T-helper 1 cell treated with Interleukin-12 subunit alpha and Interleukin-12 subunit beta and Interleukin-4 antibody, amounts not matched to agents 30 μg/mL and 1 μg/mL, for 36 hours (primary cell): Measurements from ENCODE around the gene KCTD11.

Source experiments
- H3K27ac Mint-ChIP-seq: one replicate; pipeline ENCODE4 v1.8.0; 2021; ENCODE audit warnings: mild to moderate bottlenecking, mixed read lengths
- H3K27me3 Mint-ChIP-seq: one replicate; pipeline ENCODE4 v1.8.0; 2021; ENCODE audit warnings: low read depth, mixed read lengths
- H3K36me3 Mint-ChIP-seq: one replicate; pipeline ENCODE4 v1.8.0; 2021; ENCODE audit warnings: low read depth, mixed read lengths
- H3K4me1 Mint-ChIP-seq: one replicate; pipeline ENCODE4 v1.8.0; 2021; ENCODE audit warnings: low read depth, mixed read lengths
- H3K4me3 Mint-ChIP-seq: one replicate; pipeline ENCODE4 v1.8.0; 2021; ENCODE audit warnings: mild to moderate bottlenecking, moderate library complexity, mixed read lengths
- H3K9me3 Mint-ChIP-seq: one replicate; pipeline ENCODE4 v1.8.0; 2021; ENCODE audit warnings: mixed read lengths

Gene KCTD11

GRCh38 chr17:7315570-7316235 lies 36.3 kb upstream of the KCTD11 start:
- peaks cover 47% of the 10 kb centered on the region for H3K36me3 Mint-ChIP-seq
- no peaks in the 10 kb centered on the region for H3K9me3 Mint-ChIP-seq
- peak overlapping the region; percentile 88 for H3K4me3 Mint-ChIP-seq
- peak overlapping the region; percentile 89 for H3K27ac Mint-ChIP-seq
- peaks cover 36% of the 10 kb centered on the region for H3K4me1 Mint-ChIP-seq
- no peaks in the 10 kb centered on the region for H3K27me3 Mint-ChIP-seq

GRCh38 chr17:7317161-7317803 lies 34.7 kb upstream of the KCTD11 start:
- Mint-ChIP-seq H3K4me3 (peak overlapping the region; percentile 71), H3K36me3 (peaks cover 45% of the 10 kb centered on the region), H3K27ac (peak overlapping the region; percentile 41), H3K9me3 (no peaks in the 10 kb centered on the region), H3K4me1 (peaks cover 27% of the 10 kb centered on the region), H3K27me3 (no peaks in the 10 kb centered on the region)

- Mint-ChIP-seq H3K4me1 (peaks cover 17% of the 10 kb centered on the region), H3K27ac (no peak overlapping the region), H3K4me3 (peak overlapping the region; percentile 10), H3K36me3 (peaks cover 39% of the 10 kb centered on the region), H3K27me3 (no peaks in the 10 kb centered on the region), H3K9me3 (no peaks in the 10 kb centered on the region)
These were observed 33.7 kb upstream of the KCTD11 start for GRCh38 chr17:7318121-7318860.

- H3K27ac Mint-ChIP-seq: no peak overlapping the region
- H3K36me3 Mint-ChIP-seq: peaks cover 28% of the 10 kb centered on the region
- H3K27me3 Mint-ChIP-seq: no peaks in the 10 kb centered on the region
- H3K4me1 Mint-ChIP-seq: peaks cover 6% of the 10 kb centered on the region
- H3K4me3 Mint-ChIP-seq: no peak overlapping the region
- no peaks in the 10 kb centered on the region for H3K9me3 Mint-ChIP-seq
These were observed 30.5 kb upstream of the KCTD11 start for GRCh38 chr17:7321466-7321865.

- H3K4me1 Mint-ChIP-seq: peaks cover 5% of the 10 kb centered on the region
- H3K27me3 Mint-ChIP-seq: no peaks in the 10 kb centered on the region
- H3K4me3 Mint-ChIP-seq: no peak overlapping the region
- H3K9me3 Mint-ChIP-seq: no peaks in the 10 kb centered on the region
- peaks cover 24% of the 10 kb centered on the region for H3K36me3 Mint-ChIP-seq
- H3K27ac Mint-ChIP-seq: no peak overlapping the region
These were observed 29.3 kb upstream of the KCTD11 start for GRCh38 chr17:7322520-7323194.

GRCh38 chr17:7323731-7324437 lies 28.1 kb upstream of the KCTD11 start:
- Mint-ChIP-seq H3K4me1 (peaks cover 12% of the 10 kb centered on the region), H3K4me3 (no peak overlapping the region), H3K36me3 (peaks cover 18% of the 10 kb centered on the region), H3K27ac (no peak overlapping the region), H3K9me3 (no peaks in the 10 kb centered on the region), H3K27me3 (no peaks in the 10 kb centered on the region)

- H3K27ac Mint-ChIP-seq: no peak overlapping the region
- H3K36me3 Mint-ChIP-seq: peaks cover 17% of the 10 kb centered on the region
- no peaks in the 10 kb centered on the region for H3K9me3 Mint-ChIP-seq
- peaks cover 12% of the 10 kb centered on the region for H3K4me1 Mint-ChIP-seq
- no peaks in the 10 kb centered on the region for H3K27me3 Mint-ChIP-seq
- H3K4me3 Mint-ChIP-seq: no peak overlapping the region
These were observed 27.6 kb upstream of the KCTD11 start for GRCh38 chr17:7324438-7324779.

- Mint-ChIP-seq H3K9me3 (no peaks in the 10 kb centered on the region), H3K4me3 (no peak overlapping the region), H3K4me1 (peaks cover 16% of the 10 kb centered on the region), H3K36me3 (peaks cover 17% of the 10 kb centered on the region), H3K27me3 (no peaks in the 10 kb centered on the region), H3K27ac (peak overlapping the region; percentile 26)
These were observed 26.9 kb upstream of the KCTD11 start for GRCh38 chr17:7325031-7325528.

GRCh38 chr17:7326186-7326585 lies 25.8 kb upstream of the KCTD11 start:
- Mint-ChIP-seq H3K4me3 (no peak overlapping the region), H3K4me1 (peaks cover 16% of the 10 kb centered on the region), H3K36me3 (peaks cover 16% of the 10 kb centered on the region), H3K9me3 (no peaks in the 10 kb centered on the region), H3K27me3 (no peaks in the 10 kb centered on the region), H3K27ac (no peak overlapping the region)

GRCh38 chr17:7327056-7327455 lies 24.9 kb upstream of the KCTD11 start:
- H3K27ac Mint-ChIP-seq: no peak overlapping the region
- H3K9me3 Mint-ChIP-seq: no peaks in the 10 kb centered on the region
- no peaks in the 10 kb centered on the region for H3K27me3 Mint-ChIP-seq
- peaks cover 16% of the 10 kb centered on the region for H3K4me1 Mint-ChIP-seq
- H3K4me3 Mint-ChIP-seq: no peak overlapping the region
- H3K36me3 Mint-ChIP-seq: peaks cover 9% of the 10 kb centered on the region

- H3K4me1 Mint-ChIP-seq: peaks cover 20% of the 10 kb centered on the region
- H3K27ac Mint-ChIP-seq: no peak overlapping the region
- H3K9me3 Mint-ChIP-seq: no peaks in the 10 kb centered on the region
- peaks cover 4% of the 10 kb centered on the region for H3K36me3 Mint-ChIP-seq
- no peak overlapping the region for H3K4me3 Mint-ChIP-seq
- no peaks in the 10 kb centered on the region for H3K27me3 Mint-ChIP-seq
These were observed 24.5 kb upstream of the KCTD11 start for GRCh38 chr17:7327501-7327900.

- Mint-ChIP-seq H3K36me3 (peaks cover 4% of the 10 kb centered on the region), H3K4me1 (peaks cover 24% of the 10 kb centered on the region), H3K9me3 (no peaks in the 10 kb centered on the region), H3K4me3 (peak overlapping the region; percentile 87), H3K27ac (peak overlapping the region; percentile 22), H3K27me3 (no peaks in the 10 kb centered on the region)
These were observed 24.0 kb upstream of the KCTD11 start for GRCh38 chr17:7328009-7328408.

- peak within 1 kb of the TSS; percentile 88 for H3K27ac Mint-ChIP-seq
- no peaks in the 10 kb centered on the region for H3K27me3 Mint-ChIP-seq
- H3K9me3 Mint-ChIP-seq: no peaks in the 10 kb centered on the region
- peaks cover 27% of the 10 kb centered on the region for H3K4me1 Mint-ChIP-seq
- H3K36me3 Mint-ChIP-seq: peaks cover 4% of the 10 kb centered on the region
- peak within 1 kb of the TSS; percentile 87 for H3K4me3 Mint-ChIP-seq
These were observed 23.1 kb upstream of the KCTD11 start, which contains the start of gene NEURL4 for GRCh38 chr17:7328840-7329373. Gene NEURL4, minus strand, starts transcription at chr17:7329335. Its CDS starts 23 bp downstream, at chr17:7329312.
